GM19372 (cell line): Measurements from ENCODE around the gene CHIT1.

ENCODE experiments used
- ATAC-seq: cut with Tn5 transposase; IDR thresholded peaks from one replicate; pipeline ENCODE4 v1.9.1; 2021; ENCODE audit warnings: mild to moderate bottlenecking, low read depth, moderate library complexity; ENCODE audit not compliant: unreplicated experiment

CHIT1 gene

GRCh38 chr1:203197625-203198024 lies 31.8 kb downstream of the CHIT1 start:
- ATAC-seq: no peak

- ATAC-seq: no peak
Measured at GRCh38 chr1:203196371-203196770, 33.1 kb downstream of the CHIT1 start.

- no peak for ATAC-seq
Measured at GRCh38 chr1:203190949-203191348, 38.5 kb downstream of the CHIT1 start.

DNA sequence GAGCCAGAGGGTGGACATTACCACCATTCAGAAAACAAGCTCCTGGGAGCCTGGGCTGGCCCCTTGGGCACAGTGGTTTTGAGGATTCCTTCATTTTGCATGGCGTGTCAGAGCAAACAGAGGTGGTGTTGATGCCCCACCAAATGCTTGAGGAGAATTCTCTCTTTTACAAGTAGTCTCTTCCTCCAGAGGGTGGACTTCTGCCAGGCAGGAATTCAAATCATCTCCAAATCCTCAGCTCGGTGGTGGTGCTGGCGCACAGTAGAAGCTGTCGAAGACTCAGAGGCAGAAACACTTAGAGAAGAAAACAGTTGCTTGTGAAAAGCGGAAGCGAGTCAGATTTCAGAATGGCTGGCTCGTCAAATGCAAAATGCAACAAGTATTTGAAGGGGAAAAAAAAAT lies 39.5 kb downstream of the CHIT1 start:
- no peak for ATAC-seq

GRCh38 chr1:203188686-203189232 lies 40.7 kb downstream of the CHIT1 start:
- no peak for ATAC-seq

GRCh38 chr1:203187689-203188264 lies 41.7 kb downstream of the CHIT1 start:
- no peak for ATAC-seq

DNA sequence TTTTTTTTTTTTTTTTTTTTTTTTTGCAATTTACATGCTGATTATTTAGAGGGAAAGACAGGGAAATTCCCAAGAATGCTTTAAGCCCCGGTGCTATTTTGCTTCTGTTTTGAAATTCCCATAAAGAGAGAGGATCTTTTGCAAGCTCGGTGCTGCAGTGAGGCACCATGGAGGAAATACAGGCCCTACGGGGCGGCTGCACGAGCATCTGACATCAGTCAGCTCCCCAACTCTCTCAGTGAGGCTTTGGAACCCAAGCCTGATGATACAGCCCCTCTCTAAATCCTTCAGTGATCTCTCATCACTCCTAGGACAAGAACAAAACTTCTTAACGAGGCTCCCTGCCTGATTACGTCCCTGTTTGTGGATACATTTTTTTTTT lies 42.2 kb downstream of the CHIT1 start:
- no peak for ATAC-seq

GRCh38 chr1:203186446-203187303 lies 42.8 kb downstream of the CHIT1 start, which contains the start of gene CHI3L1:
TSS of gene CHI3L1 (minus strand) at chr1:203186704. CDS start at chr1:203186623, 81 bp downstream.
- no peak for ATAC-seq

DNA sequence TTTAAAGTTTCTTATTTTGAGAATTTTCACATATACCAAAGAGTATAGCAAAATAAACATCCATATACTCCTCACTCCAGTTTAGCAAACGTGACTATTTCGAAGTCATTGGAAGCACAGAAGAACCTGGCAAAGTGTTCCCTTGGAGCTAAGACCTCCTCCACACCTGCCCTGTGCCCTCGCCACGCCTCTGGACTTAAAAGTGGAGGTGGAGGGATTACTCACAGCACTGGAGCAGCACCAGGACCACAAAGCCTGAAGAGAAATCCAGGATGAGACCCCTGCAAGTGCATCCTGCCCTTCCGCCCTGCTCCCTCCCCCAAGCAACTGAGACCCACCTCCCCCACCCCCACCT lies 43.4 kb downstream of the CHIT1 start:
- no peak for ATAC-seq

GRCh38 chr1:203185585-203185984 lies 43.9 kb downstream of the CHIT1 start:
- ATAC-seq: no peak

GRCh38 chr1:203185061-203185461 lies 44.4 kb downstream of the CHIT1 start:
- ATAC-seq: no peak

GRCh38 chr1:203184467-203184866 lies 45.0 kb downstream of the CHIT1 start:
- ATAC-seq: no peak

DNA sequence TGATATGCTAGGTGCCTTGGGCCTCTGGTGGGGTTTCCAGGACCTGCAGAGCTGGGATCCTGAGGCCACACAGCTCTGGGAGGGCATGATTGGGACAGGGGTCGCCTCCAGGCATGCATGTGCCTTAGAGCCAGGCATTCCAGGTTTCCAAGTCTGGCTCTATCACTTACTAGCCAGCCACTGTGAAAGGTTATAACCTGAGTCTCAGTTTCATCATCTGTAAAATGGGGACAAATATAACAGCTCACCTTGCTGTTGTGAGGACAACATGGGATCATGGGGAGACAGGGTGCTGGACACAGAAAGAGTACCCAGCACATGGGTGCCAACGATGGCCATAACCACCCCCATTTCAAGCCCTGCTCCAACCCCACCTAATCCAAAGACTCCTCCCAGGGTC lies 45.6 kb downstream of the CHIT1 start:
- ATAC-seq: no peak

- no peak for ATAC-seq
Measured at GRCh38 chr1:203182387-203182953, 47.0 kb downstream of the CHIT1 start.

DNA sequence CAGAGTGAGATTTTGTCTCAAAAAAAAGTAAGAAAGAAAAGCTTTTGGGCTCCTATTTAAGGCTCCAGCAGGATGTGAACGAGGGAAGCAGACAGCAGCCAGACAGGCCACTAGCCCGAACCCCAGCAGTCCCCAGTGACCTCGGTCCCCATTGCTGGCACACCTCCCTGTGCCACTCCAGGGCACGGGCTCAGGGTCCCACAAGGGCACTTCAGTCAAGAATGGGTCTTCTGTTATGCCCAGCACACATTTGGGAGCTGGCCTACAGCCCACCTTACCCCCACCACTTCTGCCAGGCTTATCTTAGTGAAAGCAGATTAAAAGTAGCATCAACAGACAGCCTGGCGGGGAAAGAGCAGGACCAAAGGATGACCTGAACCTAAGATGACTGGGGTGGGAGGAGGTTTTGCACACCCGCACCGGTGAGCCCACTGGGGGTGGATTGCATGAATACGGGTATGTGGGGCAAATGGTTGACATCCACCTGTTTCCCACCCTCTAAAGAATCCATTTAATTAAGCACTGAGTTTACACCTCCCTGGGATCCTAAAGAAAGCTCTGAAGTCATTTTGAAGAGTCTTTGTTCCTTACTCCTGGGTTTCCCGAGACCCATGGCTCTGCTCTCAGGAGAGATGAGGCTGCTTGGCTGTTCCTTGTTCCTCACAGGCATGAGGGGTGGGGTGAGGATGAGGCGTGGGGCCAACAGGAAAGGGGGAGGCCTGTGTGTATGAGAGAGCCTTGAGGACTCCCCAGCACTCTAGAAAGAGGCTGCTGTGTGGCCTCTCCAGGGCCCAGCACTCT lies 47.7 kb downstream of the CHIT1 start:
- no peak for ATAC-seq

GRCh38 chr1:203180611-203181330 lies 48.7 kb downstream of the CHIT1 start:
- no peak for ATAC-seq

DNA sequence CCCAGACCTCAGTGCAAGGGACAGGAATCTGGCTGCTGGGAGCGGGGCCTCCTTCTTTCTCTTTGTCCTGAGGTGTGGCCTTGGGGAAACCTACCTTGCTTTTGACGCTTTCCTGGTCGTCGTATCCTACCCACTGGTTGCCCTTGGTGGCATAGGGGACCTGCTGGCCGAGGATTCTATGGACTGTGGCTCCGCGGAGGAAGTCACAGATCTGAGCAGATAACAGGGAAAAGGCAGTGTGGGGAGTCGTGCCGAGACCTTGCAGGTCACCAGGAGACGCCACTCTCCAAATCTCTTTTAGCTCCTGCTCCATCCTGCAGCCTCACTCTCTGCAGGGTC lies 49.8 kb downstream of the CHIT1 start:
- ATAC-seq: no peak

DNA sequence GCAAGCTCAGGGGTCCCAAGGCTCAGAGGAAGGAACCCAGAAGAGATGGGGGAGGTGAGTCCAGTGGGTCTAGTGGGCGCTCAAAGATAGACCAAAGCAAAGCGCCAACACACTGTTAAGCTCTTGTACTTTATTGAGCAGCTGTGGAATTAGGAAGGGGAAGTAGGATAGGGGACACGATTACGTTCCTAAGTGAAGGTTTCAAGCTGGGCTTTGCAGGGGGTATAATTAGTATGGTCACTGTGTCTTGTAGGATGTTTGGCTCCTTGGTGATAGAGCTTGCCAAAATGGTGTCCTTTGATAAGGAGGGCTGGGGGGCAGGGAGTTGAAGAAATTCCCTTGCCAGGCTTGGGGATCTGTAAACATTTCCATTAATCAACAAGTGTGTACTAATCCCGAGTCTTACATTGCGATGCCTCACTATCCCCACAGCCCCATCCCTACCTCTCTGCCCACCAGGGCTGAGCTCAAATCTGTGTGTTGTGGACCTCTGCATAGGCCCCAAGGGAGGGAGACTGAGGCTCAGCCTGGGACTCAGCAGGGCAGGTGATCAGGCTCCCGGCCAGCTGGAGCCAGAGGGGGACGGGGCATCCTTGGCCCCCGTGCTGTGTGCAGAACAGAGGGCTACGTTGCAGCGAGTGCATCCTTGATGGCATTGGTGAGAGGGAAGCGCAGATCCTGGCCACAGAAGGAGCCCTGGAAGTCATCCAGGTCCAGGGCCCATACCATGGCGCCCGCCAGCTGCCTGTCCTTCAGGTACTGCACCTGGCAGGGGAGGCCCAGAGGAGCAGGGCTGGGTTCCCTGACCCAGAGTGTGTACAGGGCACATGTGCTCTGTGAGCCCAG lies 50.4 kb downstream of the CHIT1 start:
- ATAC-seq: no peak

DNA sequence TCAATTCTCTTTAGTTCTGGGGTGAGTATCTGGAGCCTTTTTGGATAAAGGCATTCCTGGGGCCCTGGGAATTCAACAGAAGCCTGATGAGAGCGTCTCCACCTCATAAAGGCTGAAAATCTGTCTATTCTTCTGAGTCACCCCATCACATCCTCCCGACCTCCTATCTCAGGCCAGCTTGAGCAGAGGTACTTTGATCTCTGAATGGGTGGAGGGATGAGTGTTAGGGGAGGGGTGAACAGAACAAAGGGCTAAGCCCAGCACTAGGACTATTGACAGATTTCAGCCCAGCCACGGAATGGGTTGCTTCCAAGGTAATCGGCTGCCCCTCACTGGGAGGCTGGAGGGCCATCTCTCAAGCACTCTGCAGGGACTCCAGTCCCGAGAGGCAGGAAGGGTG lies 51.4 kb downstream of the CHIT1 start:
- no peak for ATAC-seq
